Sigmoid colon (tissue), 4 donors: Measurements from ENCODE around the gene WWC1.

Experiments used
- CTCF ChIP-seq, 4 experiments: fragments of 450-650 bp in 3 of 4; fragments of 200-600 bp in 1 of 4; IDR thresholded peaks; one replicate each; pipeline ENCODE4 v1.5.1; 2016 to 2019; ENCODE audit warnings: antibody characterized with exemption in 4 of 4, mild to moderate bottlenecking in 3 of 4, moderate library complexity in 2 of 4
- EP300 ChIP-seq, 4 donors: sonication (generic); formaldehyde crosslinking; IDR thresholded peaks; one replicate each; pipeline ENCODE4 v1.6.1; 2017; ENCODE audit warnings: antibody characterized with exemption in 4 of 4
- POLR2AphosphoS5 ChIP-seq, 4 donors: sonication (generic); formaldehyde crosslinking; IDR thresholded peaks; one replicate each; pipeline ENCODE4 v1.6.1; 2017; ENCODE audit warnings: antibody characterized with exemption in 4 of 4

GRCh38 chr5:168295574-168296201 lies 4.2 kb downstream of the WWC1 start:
- peak in 1 of 4 experiments; percentile 10 for TF ChIP-seq CTCF (IDR thresholded peaks at IDR 0.05)
- TF ChIP-seq EP300 (IDR thresholded peaks at IDR 0.05) = no peak
- TF ChIP-seq POLR2AphosphoS5 (IDR thresholded peaks at IDR 0.05) = no peak
